Activated CD4-positive, alpha-beta memory T cell treated with anti-CD3 and anti-CD28 coated beads for 36 hours (primary cell): Measurements from ENCODE around the gene PYGL. TPM values are rescaled to one million over a fixed set of nuclear protein-coding genes. Genes with fewer than 3 reads are reported as not detected.

Source experiments
- CTCF ChIA-PET: fragments of 350-600 bp; sonication (Branson Sonifier 250); formaldehyde crosslinking; loops from one replicate; lab custom pipeline; 2021; ENCODE audit warnings: antibody characterized with exemption, inconsistent platforms; lab: Charles Lee
- POLR2A ChIA-PET: fragments of 350-600 bp; sonication (Branson Sonifier 250); formaldehyde crosslinking; loops from one replicate; lab custom pipeline; 2021; ENCODE audit warnings: antibody characterized with exemption; lab: Charles Lee
- DNase-seq: peaks from one replicate; pipeline ENCODE4 v3.0.0-alpha.2; 2020
- H3K27ac Mint-ChIP-seq: one replicate; pipeline ENCODE4 v1.8.0; 2021; ENCODE audit warnings: mixed read lengths
- H3K27me3 Mint-ChIP-seq: one replicate; pipeline ENCODE4 v1.8.0; 2021; ENCODE audit warnings: mixed read lengths
- H3K36me3 Mint-ChIP-seq: one replicate; pipeline ENCODE4 v1.8.0; 2021; ENCODE audit warnings: mixed read lengths
- H3K4me1 Mint-ChIP-seq: one replicate; pipeline ENCODE4 v1.8.0; 2021; ENCODE audit warnings: low read depth, mixed read lengths
- H3K4me3 Mint-ChIP-seq: one replicate; pipeline ENCODE4 v1.8.0; 2021; ENCODE audit warnings: mild to moderate bottlenecking, mixed read lengths
- H3K9me3 Mint-ChIP-seq: one replicate; pipeline ENCODE4 v1.8.0; 2021; ENCODE audit warnings: mixed read lengths
- intact Hi-C: fragments of 100-400 bp; cut with micrococcal nuclease; formaldehyde crosslinking; loops from one replicate; pipeline ENCODE4 v1.15.1; 2023
- total RNA-seq, 2 experiments: library from RNA; stranded (reverse); gene quantifications; one replicate each; pipeline ENCODE4 v1.2.3, GENCODE V29; 2021

Gene PYGL
- total RNA-seq, 2 experiments from 2014 or later: 0.71 to 1.2 TPM

GRCh38 chr14:50875359-50876070, 68.8 kb downstream of the PYGL start:
- ChIA-PET POLR2A (interaction anchor here (0.5 to 1.5 kb wide), 4 partner anchors 23 to 350 kb away, joined by 3 to 5 read pairs (median 3); no protein-coding TSS in a partner anchor), CTCF (interaction anchor here (0.8 to 1.4 kb wide), 5 partner anchors 15 to 275 kb away, joined by 3 to 10 read pairs (median 3); no protein-coding TSS in a partner anchor)
- Mint-ChIP-seq H3K4me1 (peaks cover 27% of the 10 kb centered on the region), H3K36me3 (no peaks in the 10 kb centered on the region), H3K27me3 (peaks cover 54% of the 10 kb centered on the region), H3K4me3 (no peak overlapping the region), H3K9me3 (no peaks in the 10 kb centered on the region), H3K27ac (no peak overlapping the region)
- intact Hi-C loops: no loop called here
- DNase-seq: peak; percentile 86

GRCh38 chr14:50874757-50875156, 69.5 kb downstream of the PYGL start:
- Mint-ChIP-seq H3K27me3 (peaks cover 62% of the 10 kb centered on the region), H3K36me3 (no peaks in the 10 kb centered on the region), H3K4me1 (peaks cover 27% of the 10 kb centered on the region), H3K9me3 (no peaks in the 10 kb centered on the region), H3K27ac (no peak overlapping the region), H3K4me3 (no peak overlapping the region)
- CTCF ChIA-PET: interaction anchor here (0.8 to 1.3 kb wide), 4 partner anchors 101 to 274 kb away, joined by 3 read pairs; no protein-coding TSS in a partner anchor
- POLR2A ChIA-PET: interaction anchor here (1.0 to 1.5 kb wide), 3 partner anchors 22 to 90 kb away, joined by 3 to 5 read pairs (median 3); no protein-coding TSS in a partner anchor
- DNase-seq: no peak
- intact Hi-C loops: no loop called here

- peaks cover 66% of the 10 kb centered on the region for H3K27me3 Mint-ChIP-seq
- H3K4me1 Mint-ChIP-seq: peaks cover 27% of the 10 kb centered on the region
- H3K9me3 Mint-ChIP-seq: no peaks in the 10 kb centered on the region
- intact Hi-C loops: no loop called here
- ChIA-PET CTCF (interaction anchor here (2.7 kb wide), 1 partner anchor 12 kb away, joined by 16 read pairs; no protein-coding TSS in a partner anchor), POLR2A (no interaction called here)
- DNase-seq: no peak
- H3K4me3 Mint-ChIP-seq: no peak within 1 kb of the TSS
- no peak within 1 kb of the TSS for H3K27ac Mint-ChIP-seq
- H3K36me3 Mint-ChIP-seq: no peaks in the 10 kb centered on the region
These were observed 72.2 kb downstream of the PYGL start, which contains the start of gene ABHD12B for GRCh38 chr14:50871914-50872732. TSS of gene ABHD12B (plus strand) at chr14:50872053. CDS start at chr14:50872175, 122 bp downstream.

- Mint-ChIP-seq H3K4me1 (peaks cover 27% of the 10 kb centered on the region), H3K36me3 (no peaks in the 10 kb centered on the region), H3K4me3 (no peak overlapping the region), H3K9me3 (no peaks in the 10 kb centered on the region), H3K27ac (no peak overlapping the region), H3K27me3 (peaks cover 63% of the 10 kb centered on the region)
- POLR2A ChIA-PET: no interaction called here
- no peak for DNase-seq
- CTCF ChIA-PET: interaction anchor here (2.7 kb wide), 1 partner anchor 12 kb away, joined by 16 read pairs; no protein-coding TSS in a partner anchor
- intact Hi-C loops: no loop called here
These were observed 73.1 kb downstream of the PYGL start for GRCh38 chr14:50871228-50871627.

- ChIA-PET POLR2A (interaction anchor here (0.5 kb wide), 1 partner anchor 632 kb away, joined by 3 read pairs; no protein-coding TSS in a partner anchor), CTCF (interaction anchor here (1.4 kb wide), 1 partner anchor 88 kb away, joined by 3 read pairs; no protein-coding TSS in a partner anchor)
- intact Hi-C loops: no loop called here
- H3K27ac Mint-ChIP-seq: no peak overlapping the region
- no peaks in the 10 kb centered on the region for H3K9me3 Mint-ChIP-seq
- H3K27me3 Mint-ChIP-seq: peaks cover 26% of the 10 kb centered on the region
- no peaks in the 10 kb centered on the region for H3K36me3 Mint-ChIP-seq
- H3K4me1 Mint-ChIP-seq: peaks cover under 1% of the 10 kb centered on the region
- DNase-seq: no peak
- no peak overlapping the region for H3K4me3 Mint-ChIP-seq
These were observed 78.7 kb downstream of the PYGL start for GRCh38 chr14:50865391-50866076.

- Mint-ChIP-seq H3K36me3 (no peaks in the 10 kb centered on the region), H3K4me3 (no peak overlapping the region), H3K9me3 (no peaks in the 10 kb centered on the region), H3K27me3 (peaks cover 20% of the 10 kb centered on the region), H3K4me1 (peaks cover 6% of the 10 kb centered on the region), H3K27ac (no peak overlapping the region)
- ChIA-PET POLR2A (interaction anchor here (0.5 kb wide), 1 partner anchor 631 kb away, joined by 3 read pairs; no protein-coding TSS in a partner anchor), CTCF (interaction anchor here (0.7 to 1.4 kb wide), 2 partner anchors 87 to 544 kb away, joined by 3 read pairs; no protein-coding TSS in a partner anchor)
- no peak for DNase-seq
- intact Hi-C loops: loop anchor here (5.0 kb wide), 2 partner anchors 138 to 248 kb away; no protein-coding TSS in a partner anchor
These were observed 79.3 kb downstream of the PYGL start for GRCh38 chr14:50864946-50865345.

GRCh38 chr14:50864237-50864636, 80.0 kb downstream of the PYGL start:
- ChIA-PET CTCF (interaction anchor here (0.7 to 1.4 kb wide), 2 partner anchors 86 to 543 kb away, joined by 3 read pairs; no protein-coding TSS in a partner anchor), POLR2A (no interaction called here)
- H3K4me3 Mint-ChIP-seq: no peak overlapping the region
- H3K36me3 Mint-ChIP-seq: no peaks in the 10 kb centered on the region
- DNase-seq: no peak
- H3K4me1 Mint-ChIP-seq: peaks cover 10% of the 10 kb centered on the region
- intact Hi-C loops: loop anchor here (5.0 kb wide), 2 partner anchors 137 to 247 kb away; no protein-coding TSS in a partner anchor
- H3K9me3 Mint-ChIP-seq: no peaks in the 10 kb centered on the region
- H3K27ac Mint-ChIP-seq: no peak overlapping the region
- peaks cover 14% of the 10 kb centered on the region for H3K27me3 Mint-ChIP-seq

- CTCF ChIA-PET: interaction anchor here (0.9 to 5.1 kb wide), 3 partner anchors 87 to 261 kb away, joined by 4 to 123 read pairs (median 24); no protein-coding TSS in a partner anchor
- Mint-ChIP-seq H3K36me3 (no peaks in the 10 kb centered on the region), H3K9me3 (no peaks in the 10 kb centered on the region), H3K4me1 (peaks cover 11% of the 10 kb centered on the region), H3K27me3 (peaks cover 6% of the 10 kb centered on the region), H3K27ac (no peak overlapping the region), H3K4me3 (no peak overlapping the region)
- POLR2A ChIA-PET: no interaction called here
- DNase-seq: no peak
- intact Hi-C loops: loop anchor here (5.0 kb wide), 2 partner anchors 135 to 245 kb away; no protein-coding TSS in a partner anchor
These were observed 82.2 kb downstream of the PYGL start for GRCh38 chr14:50862036-50862570.

GRCh38 chr14:50860478-50861086, 83.7 kb downstream of the PYGL start:
- Mint-ChIP-seq H3K4me1 (peaks cover 11% of the 10 kb centered on the region), H3K36me3 (no peaks in the 10 kb centered on the region)
- CTCF ChIA-PET: interaction anchor here (0.6 to 5.1 kb wide), 50 partner anchors 8 to 319 kb away, joined by 3 to 123 read pairs (median 6); partner anchors contain the start of genes ABHD12B and ATL1

GRCh38 chr14:50859296-50859624, 85.0 kb downstream of the PYGL start:
- Mint-ChIP-seq H3K4me1 (peaks cover 11% of the 10 kb centered on the region), H3K27ac (no peak overlapping the region), H3K36me3 (no peaks in the 10 kb centered on the region), H3K9me3 (no peaks in the 10 kb centered on the region), H3K27me3 (no peaks in the 10 kb centered on the region), H3K4me3 (peak overlapping the region; percentile 80)
- ChIA-PET POLR2A (interaction anchor here (0.6 to 2.9 kb wide), 5 partner anchors 21 to 263 kb away, joined by 3 to 9 read pairs (median 4); no protein-coding TSS in a partner anchor), CTCF (interaction anchor here (0.6 to 5.1 kb wide), 18 partner anchors 9 to 317 kb away, joined by 3 to 123 read pairs (median 12); partner anchors contain the start of gene ABHD12B)
- intact Hi-C loops: no loop called here
- DNase-seq: no peak

More at GRCh38 chr14:50860478-50861086, 83.7 kb downstream of the PYGL start:
- Mint-ChIP-seq H3K27ac (no peak overlapping the region), H3K9me3 (no peaks in the 10 kb centered on the region), H3K27me3 (no peaks in the 10 kb centered on the region), H3K4me3 (peak overlapping the region; percentile 80)
- POLR2A ChIA-PET: interaction anchor here (0.7 to 2.9 kb wide), 5 partner anchors 31 to 143 kb away, joined by 3 to 9 read pairs (median 4); no protein-coding TSS in a partner anchor
- intact Hi-C loops: loop anchor here (1.0 to 5.0 kb wide), 8 partner anchors 30 to 317 kb away; partner anchors contain the start of genes NIN and SAV1
- peak; percentile 91 for DNase-seq
